ENCODE data around the gene MGAT4C. TPM values are rescaled to one million over a fixed set of nuclear protein-coding genes. Genes with fewer than 3 reads are reported as not detected.

MGAT4C gene
- total RNA-seq, 4 donors from 2014 or later = 0.14 to 0.75 (median 0.16) TPM; not detected in 1

DNA sequence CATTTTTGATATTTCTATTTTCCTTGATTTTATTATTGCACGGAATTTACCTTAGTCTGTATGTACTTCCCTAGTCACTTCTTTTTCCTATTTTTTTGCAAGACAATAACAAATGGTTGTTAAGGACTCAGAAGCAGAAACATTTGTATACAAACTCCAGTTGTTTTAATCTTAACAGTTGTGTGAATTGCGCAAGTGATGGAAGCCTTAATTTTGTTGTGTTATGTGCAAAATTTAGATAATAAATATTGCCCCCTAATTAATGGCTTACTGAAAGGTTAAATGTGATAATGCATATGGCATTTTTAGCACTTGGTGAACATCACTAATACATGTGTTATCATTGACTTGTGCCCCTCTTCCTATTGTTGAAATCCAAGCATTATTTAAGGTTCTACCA is 82.0 kb downstream of the MGAT4C start:
- intact Hi-C loops (cut with DNase I; ENCODE audit: low total_unique reads) = no loop called here
- in situ Hi-C loops (cut with MboI; ENCODE audit: low pct_ligation_motif_present in 1 of 4, low pct_unique_long_range_greater_than_20kb in 1 of 4, low sequenced_read_pairs in 3 of 4) = no loop called here
- Histone ChIP-seq H3K27me3 (no peaks in the 10 kb centered on the region), H3K9me3 (no peaks in the 10 kb centered on the region), H3K27ac (no peak overlapping the region), H3K4me3 (no peak overlapping the region), H3K36me3 (no peaks in the 10 kb centered on the region), H3K4me1 (no peaks in the 10 kb centered on the region)
- 80 to 92% methylated on average over 2 of the region's 2 CpGs for WGBS, 2 donors (ENCODE audit: low coverage in 1 of 2)
- TF ChIP-seq CTCF (IDR thresholded peaks at IDR 0.05) (no peak), EP300 (IDR thresholded peaks at IDR 0.05; ENCODE audit: low read depth) (no peak)
- DNase-seq = no peak

GRCh38 chr12:86172913-86173443 is 83.2 kb downstream of the MGAT4C start:
- in situ Hi-C loops (cut with MboI; ENCODE audit: low pct_ligation_motif_present in 1 of 4, low pct_unique_long_range_greater_than_20kb in 1 of 4, low sequenced_read_pairs in 3 of 4) = no loop called here
- Histone ChIP-seq H3K27me3 (no peaks in the 10 kb centered on the region), H3K27ac (no peak overlapping the region), H3K9me3 (no peaks in the 10 kb centered on the region), H3K36me3 (no peaks in the 10 kb centered on the region), H3K4me3 (no peak overlapping the region), H3K4me1 (no peaks in the 10 kb centered on the region)
- intact Hi-C loops (cut with DNase I; ENCODE audit: low total_unique reads) = no loop called here
- WGBS, 2 donors (ENCODE audit: low coverage in 1 of 2) = 33 to 57% methylated on average over 2 of the region's 2 CpGs
- no peak for TF ChIP-seq POLR2AphosphoS5 (IDR thresholded peaks at IDR 0.05)
- no peak for TF ChIP-seq CTCF (IDR thresholded peaks at IDR 0.05)
- TF ChIP-seq EP300 (IDR thresholded peaks at IDR 0.05; ENCODE audit: low read depth) = no peak
- no peak for TF ChIP-seq POLR2A (IDR thresholded peaks at IDR 0.05)
- no peak for DNase-seq

DNA sequence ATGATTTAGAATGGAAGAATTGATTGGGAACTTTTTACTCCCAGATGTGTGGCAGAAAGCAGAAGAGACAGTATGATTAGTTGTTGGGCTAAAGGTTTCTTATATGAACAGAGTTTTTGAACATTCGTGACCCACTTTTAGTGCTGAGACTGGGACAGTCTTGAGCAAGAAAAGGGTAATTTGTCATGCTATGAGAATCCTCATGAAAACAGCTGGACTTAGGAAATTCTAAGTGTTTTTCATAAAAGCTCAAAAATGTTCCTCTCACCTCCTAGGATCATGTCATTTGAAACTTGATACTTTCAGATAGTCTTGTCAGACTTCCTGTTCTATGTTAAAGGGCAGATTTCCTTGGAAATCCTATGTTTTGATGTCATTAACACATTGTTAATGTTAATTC is 86.1 kb downstream of the MGAT4C start:
- Histone ChIP-seq H3K36me3 (no peaks in the 10 kb centered on the region), H3K27me3 (no peaks in the 10 kb centered on the region), H3K4me3 (no peak overlapping the region), H3K27ac (no peak overlapping the region), H3K4me1 (no peaks in the 10 kb centered on the region), H3K9me3 (no peaks in the 10 kb centered on the region)
- intact Hi-C loops (cut with DNase I; ENCODE audit: low total_unique reads) (no loop called here), in situ Hi-C loops (cut with MboI; ENCODE audit: low pct_ligation_motif_present in 1 of 4, low pct_unique_long_range_greater_than_20kb in 1 of 4, low sequenced_read_pairs in 3 of 4) (no loop called here)
- no peak for DNase-seq
- no peak for TF ChIP-seq CTCF (IDR thresholded peaks at IDR 0.05)
- TF ChIP-seq POLR2AphosphoS5 (IDR thresholded peaks at IDR 0.05) = no peak
- TF ChIP-seq POLR2A (IDR thresholded peaks at IDR 0.05) = no peak
- TF ChIP-seq EP300 (IDR thresholded peaks at IDR 0.05; ENCODE audit: low read depth) = no peak
- 50 to 66% methylated on average over 1 of the region's 1 CpG for WGBS, 2 donors (ENCODE audit: low coverage in 1 of 2)

GRCh38 chr12:86158956-86159355 is 97.2 kb downstream of the MGAT4C start:
- Histone ChIP-seq H3K27me3 (no peaks in the 10 kb centered on the region), H3K36me3 (no peaks in the 10 kb centered on the region), H3K4me3 (no peak overlapping the region), H3K4me1 (no peaks in the 10 kb centered on the region), H3K27ac (no peak overlapping the region), H3K9me3 (no peaks in the 10 kb centered on the region)
- 69 to 78% methylated on average over 2 to 4 of the region's 4 CpGs for WGBS, 2 donors (ENCODE audit: low coverage in 1 of 2)
- TF ChIP-seq POLR2AphosphoS5 (IDR thresholded peaks at IDR 0.05) (no peak), EP300 (IDR thresholded peaks at IDR 0.05; ENCODE audit: low read depth) (no peak), POLR2A (IDR thresholded peaks at IDR 0.05) (no peak)
- DNase-seq = no peak
- intact Hi-C loops (cut with DNase I; ENCODE audit: low total_unique reads) (no loop called here), in situ Hi-C loops (cut with MboI; ENCODE audit: low pct_ligation_motif_present in 1 of 4, low pct_unique_long_range_greater_than_20kb in 1 of 4, low sequenced_read_pairs in 3 of 4) (no loop called here)

DNA sequence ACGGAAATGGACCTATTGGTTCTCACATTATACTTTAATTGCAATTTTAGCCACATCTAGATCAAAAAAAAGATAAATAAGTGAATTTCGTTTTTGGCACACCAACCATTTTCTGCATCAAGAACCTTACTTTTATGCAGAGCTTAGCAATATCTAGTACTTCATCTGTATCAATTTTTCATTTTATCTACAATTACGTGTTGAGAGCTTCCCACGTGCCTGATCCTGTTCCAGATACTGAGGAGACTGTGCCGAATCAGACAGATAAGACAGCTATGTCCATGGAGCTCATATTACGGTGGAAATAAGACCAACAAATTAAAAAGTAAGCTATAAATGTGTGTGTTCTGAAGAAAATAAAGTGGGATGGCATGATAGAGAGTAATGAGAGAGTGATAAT is 101.6 kb downstream of the MGAT4C start:
- H3K4me3 ChIP-seq = no peak overlapping the region
- no peak overlapping the region for H3K27ac ChIP-seq
- H3K27me3 ChIP-seq = no peaks in the 10 kb centered on the region
- no peak for DNase-seq
- H3K4me1 ChIP-seq = no peaks in the 10 kb centered on the region
- intact Hi-C loops (cut with DNase I; ENCODE audit: low total_unique reads) (no loop called here), in situ Hi-C loops (cut with MboI; ENCODE audit: low pct_ligation_motif_present in 1 of 4, low pct_unique_long_range_greater_than_20kb in 1 of 4, low sequenced_read_pairs in 3 of 4) (no loop called here)
- no peaks in the 10 kb centered on the region for H3K36me3 ChIP-seq
- WGBS, 2 donors (ENCODE audit: low coverage in 1 of 2) = 64 to 68% methylated on average over 6 of the region's 6 CpGs
- TF ChIP-seq POLR2A (IDR thresholded peaks at IDR 0.05) = no peak
- no peak for TF ChIP-seq CTCF (IDR thresholded peaks at IDR 0.05)
- TF ChIP-seq POLR2AphosphoS5 (IDR thresholded peaks at IDR 0.05) = no peak
- TF ChIP-seq EP300 (IDR thresholded peaks at IDR 0.05; ENCODE audit: low read depth) = no peak
- no peaks in the 10 kb centered on the region for H3K9me3 ChIP-seq
